Inflammatory macrophage (primary cell): ENCODE data around the gene DPP10.

Source experiments
- DNase-seq, 2 donors: peaks; one replicate each; pipeline ENCODE4 v3.0.0-alpha.2; 2020 to 2022

DPP10 gene

DNA sequence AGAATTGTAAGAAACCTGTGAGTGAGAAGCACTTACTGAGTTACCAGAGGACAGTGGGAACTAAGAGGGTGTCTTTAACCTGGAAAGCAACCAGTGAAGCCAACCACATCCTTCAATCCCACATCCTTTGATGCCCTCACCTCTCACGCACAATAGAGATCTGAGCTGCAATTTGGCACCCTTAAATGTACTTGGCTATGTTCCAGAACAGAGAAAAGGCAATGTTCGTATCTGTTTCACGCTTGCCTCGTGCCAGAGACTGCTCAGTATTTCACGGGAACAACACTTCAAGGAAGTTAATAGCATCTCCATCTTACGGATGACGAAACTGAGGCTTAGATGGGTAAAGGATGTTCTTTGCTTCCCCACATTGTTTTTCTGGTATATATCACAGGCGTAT, 167.4 kb downstream of the DPP10 start:
- DNase-seq, result no peak

DNA sequence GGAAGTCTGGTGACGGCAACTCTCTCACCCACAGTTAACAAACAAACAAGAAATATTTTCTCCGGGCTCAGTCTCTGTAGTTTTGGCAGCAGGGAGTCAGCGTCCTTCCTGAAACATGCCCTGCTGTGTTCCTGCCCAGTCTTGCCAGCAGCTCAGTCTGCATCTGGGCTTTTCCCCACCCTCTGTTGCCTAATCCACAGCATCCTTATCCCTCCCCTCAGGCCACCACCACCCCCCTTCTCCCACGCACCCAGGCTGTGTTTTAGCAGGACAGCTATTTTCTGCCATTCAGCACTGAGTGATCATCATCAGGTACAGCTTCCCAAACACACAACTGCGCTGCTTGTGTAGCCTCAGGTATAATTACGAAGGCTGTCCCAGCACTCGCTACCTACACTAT, 168.2 kb downstream of the DPP10 start:
- no peak for DNase-seq

DNA sequence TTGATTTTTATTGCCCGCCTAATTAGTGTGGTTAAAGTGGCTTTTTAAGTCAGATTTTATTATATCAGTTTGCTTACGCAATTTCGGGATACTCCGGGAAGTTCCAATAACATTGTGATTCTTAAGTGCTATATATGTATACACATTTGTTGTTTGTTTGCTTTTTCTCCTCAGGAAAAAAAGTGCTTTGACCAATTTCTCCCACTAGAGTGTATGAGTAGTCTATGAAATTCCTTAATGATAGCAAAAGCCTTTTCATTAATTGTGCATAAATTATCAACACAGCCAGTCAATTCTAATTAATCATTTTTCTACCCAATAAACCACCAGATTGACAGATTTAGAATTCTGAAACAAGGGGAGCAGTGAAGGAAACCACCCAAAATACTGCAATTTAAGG, 172.2 kb downstream of the DPP10 start:
- no peak for DNase-seq

DNA sequence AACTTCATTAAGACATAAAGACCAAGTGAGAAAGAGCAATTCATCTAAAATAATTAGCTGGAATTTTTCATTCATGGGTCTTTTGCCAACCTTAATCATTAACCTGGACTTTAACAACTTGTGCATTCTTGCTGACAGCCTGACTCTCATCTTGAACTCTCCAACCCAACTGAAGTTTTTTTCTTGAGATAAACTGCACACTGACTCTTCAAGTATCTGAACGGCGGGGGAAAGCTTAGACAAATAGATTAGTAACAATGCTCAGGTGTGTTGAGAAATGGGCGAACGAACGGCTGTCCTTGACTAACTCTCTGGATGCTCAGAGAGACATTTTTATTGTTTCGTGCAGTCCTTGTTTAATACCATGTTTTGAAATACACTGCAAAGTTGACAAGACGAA, 186.0 kb downstream of the DPP10 start:
- DNase-seq, result no peak

DNA sequence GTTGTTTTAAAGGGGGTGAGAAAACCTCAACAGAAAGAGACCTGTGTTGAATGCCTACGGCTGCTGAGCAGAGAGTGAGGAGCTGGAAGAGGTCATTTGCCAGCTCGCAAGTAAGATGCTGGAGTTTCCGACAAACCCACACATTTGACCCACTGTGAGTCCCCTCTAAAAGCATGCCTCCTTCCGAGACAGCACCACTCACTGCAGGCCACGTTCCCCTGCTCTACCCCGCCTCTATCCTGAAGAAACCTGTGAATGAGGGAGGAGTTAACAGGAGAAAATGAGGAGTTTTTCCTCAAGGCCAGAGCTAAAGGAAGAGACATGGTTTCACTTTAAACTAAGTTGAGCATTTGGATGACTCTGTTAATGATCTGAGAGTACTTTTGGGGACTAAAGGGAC, 188.7 kb downstream of the DPP10 start:
- DNase-seq, result no peak

DNA sequence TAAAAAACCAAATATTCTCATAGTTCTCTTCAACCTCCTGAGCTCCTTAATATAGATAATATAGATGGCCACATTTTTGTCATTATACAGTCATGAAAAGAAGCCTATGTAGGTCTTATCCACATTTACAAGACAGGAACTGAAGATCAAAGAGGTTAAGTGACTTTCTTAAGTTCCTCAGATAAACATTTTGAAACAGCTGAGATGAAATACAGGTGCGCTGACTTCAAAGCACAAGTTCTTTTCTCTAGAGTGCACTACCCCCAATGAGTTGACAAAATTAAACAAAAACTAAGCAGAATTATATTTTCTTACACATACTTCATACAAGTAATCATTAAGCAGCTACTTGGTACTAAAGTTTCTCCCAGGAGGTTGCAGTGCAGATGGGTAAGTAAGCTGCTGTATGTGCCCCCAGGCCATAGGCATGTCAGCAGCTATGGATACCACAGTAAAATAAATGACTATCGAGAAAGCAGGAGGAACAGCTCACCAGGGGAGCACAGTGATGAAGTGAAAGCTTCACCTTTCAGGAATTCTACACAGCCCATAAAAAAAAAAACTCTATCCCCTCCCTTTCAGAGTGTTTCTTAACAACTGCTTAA, 199.8 kb downstream of the DPP10 start:
- no peak for DNase-seq

DNA sequence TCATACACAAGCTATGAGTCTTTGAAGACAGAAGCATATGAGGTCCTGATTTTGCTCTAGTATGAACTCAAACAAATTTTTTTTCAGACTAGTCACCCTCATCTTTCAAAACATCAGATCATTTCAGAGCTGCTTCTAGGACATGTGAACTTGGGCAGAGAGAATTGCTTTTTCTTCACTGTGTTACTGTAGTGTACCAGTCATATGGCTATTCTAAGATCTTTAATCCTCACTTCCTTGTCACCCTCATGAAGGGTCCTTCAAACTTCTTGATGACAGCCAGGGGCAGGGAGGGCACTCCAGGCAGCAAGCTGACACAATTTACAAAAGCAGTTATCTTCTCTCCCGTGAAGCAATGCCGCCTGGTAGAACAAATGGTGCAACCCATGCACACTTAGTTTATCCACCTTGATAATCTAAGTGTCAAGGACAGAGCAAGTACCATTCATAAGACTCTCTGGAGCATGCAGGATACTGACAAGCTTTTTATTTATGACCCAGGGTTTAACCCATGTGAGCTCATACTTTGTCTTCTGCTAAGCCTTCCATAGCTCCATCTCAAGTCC, 200.6 kb downstream of the DPP10 start:
- no peak for DNase-seq

DNA sequence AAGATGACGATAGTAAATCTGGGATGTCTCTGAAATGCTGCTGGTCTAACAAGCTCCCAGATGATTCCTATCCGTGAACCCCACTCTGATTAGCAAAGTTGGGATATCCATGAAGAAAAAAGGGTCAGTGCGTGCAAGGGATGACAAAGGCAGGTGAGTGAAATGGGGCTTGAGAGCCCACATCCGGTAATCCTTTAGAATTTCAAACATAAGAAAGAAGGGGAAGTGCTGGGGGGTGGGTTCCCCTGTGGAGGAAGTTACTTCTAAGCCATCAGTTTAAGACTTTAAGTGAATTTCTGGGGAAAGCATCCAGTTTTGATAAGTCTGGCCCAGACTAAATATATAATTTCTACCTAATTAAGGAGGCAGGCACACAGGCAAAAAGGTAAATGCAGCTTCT, 209.5 kb downstream of the DPP10 start:
- no peak for DNase-seq

DNA sequence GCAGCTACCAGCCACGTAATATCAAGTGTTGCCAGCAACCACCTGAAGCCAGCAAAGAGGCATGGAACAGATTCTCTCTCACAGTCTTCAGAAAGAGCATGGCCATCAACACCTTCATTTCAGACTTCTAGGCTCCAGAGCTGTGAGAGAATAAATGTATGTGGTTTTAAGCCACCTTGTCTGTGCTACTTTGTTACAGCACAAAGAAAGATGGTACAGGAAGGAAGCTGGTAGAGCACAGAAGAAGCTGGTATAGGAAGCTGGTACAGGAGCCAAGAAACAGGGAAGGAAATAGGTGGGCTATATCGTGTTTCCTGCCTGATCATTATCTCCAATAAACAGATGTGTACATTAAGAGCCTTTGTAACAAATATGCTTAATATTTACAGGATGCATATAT, 217.4 kb downstream of the DPP10 start:
- no peak for DNase-seq

DNA sequence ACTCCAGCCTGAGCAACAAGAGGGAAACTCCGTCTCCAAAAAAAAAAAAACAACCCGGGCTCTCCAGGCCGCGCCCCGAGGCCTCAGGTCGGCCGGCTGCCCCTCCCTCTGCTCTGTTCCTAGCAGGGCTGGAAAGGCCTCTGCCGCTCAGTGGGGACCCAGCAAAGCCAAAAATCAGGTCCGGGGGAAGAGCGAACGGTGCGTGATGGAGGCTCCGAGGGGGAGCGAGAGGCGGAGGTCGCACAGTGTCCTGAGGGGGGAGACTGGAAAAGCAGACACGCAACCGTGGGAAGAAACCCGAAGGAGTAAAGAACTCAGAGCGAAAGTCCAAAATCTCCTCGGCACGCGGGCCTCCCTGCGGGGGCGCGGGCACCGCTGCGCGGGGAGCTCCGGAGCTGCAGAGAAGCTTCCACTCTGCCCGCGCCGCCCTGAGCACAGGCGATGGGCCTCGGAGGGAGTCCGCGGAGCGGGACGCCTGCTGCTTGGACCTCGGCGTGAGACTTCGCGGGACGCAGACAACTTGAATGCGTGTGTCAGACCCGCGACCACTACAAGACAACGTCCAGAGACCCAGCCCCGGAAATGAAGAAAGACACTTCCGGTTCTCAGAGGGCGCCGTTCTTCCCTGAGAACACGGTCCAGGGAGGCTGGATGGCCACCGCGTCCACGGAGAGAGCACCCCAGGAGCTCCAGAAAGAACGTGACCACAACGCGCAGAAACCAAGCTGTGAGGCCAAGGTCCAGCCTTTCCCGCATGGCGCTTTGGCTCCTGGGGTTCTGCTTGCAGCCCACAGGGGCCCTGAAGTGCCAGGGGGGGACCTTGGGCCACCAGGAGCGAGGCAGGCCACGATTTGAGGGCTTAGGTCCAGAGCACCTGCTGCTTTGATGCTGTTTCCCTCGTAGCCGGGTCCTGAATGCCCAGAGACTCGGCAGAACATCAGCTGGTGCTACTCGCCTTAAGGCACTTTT, 219.8 kb downstream of the DPP10 start:
- DNase-seq, result no peak

DNA sequence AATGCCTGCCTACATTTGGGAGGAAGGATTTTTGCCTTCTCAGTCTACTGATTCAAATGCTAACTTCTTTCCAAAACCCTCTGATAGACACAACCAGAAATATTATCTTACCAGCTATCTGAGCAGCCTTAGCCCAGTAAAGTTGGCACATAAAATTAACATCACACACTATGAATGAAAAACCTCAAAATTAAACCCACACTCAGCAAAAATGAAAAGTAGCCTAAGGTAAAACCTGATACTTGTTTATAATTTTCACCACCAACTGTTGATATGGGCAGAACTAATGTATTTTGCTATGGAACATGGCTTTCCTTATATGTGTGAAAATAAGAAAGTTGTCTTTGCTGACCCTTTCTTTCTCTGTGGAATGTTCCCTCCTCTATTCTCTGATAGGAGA, 226.0 kb downstream of the DPP10 start:
- no peak for DNase-seq

DNA sequence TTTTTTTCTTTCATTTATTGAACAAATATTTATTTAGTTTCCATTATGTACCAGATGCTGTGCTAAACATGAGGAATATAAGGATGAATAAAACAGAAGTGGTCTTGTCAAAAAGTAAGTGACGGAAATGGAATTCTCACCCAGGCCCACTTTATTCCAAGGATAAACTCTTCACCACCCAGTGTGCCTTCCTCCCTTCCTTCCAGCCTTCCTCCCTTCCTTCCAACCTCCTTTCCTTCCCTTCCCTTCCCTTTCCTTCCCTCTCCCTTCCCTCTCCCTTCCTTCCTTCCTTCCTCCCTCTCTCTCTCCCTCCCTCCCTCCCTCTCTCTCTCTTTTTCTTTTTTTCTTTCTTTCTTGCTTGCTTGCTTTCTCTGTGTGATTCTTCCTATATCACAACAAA, 240.8 kb downstream of the DPP10 start:
- DNase-seq, result no peak

DNA sequence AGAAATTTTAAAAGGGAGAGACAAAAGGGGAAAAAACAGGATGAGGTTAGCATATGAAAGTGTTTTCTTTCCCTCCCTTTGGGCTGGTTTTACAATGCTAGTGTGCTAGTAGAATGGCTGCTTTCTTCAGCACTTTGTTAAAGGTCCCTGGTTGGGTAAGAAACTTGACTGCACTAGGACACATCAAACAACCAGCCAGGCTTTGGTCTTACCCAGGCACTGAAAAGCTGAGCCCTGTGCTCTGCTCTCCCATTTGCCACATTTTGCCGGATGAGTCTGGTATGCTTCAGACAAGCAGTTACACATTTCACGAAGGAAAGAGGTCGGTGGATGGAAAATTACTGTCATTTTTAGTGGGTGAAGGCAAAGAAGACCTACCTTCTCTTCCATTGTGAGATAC, 242.0 kb downstream of the DPP10 start:
- no peak for DNase-seq

DNA sequence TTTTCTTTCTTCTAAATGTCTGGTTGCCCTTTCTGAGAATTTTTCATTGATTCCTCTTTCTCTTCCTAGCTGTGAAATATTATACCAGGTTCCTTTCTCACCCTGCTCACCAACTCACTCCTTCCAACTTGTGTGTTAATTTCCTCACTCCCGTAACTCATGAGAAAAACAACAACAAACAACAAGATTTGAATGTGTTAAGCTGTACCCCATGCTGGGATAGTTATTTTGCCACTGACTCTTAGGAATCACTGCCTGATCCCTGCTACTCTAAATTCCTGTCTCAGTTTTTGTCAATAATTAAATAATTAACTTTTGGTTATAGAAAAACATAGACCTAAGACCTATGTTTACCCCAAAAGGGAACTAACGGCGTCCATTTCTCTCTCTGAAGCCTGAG, 242.7 kb downstream of the DPP10 start:
- no peak for DNase-seq

DNA sequence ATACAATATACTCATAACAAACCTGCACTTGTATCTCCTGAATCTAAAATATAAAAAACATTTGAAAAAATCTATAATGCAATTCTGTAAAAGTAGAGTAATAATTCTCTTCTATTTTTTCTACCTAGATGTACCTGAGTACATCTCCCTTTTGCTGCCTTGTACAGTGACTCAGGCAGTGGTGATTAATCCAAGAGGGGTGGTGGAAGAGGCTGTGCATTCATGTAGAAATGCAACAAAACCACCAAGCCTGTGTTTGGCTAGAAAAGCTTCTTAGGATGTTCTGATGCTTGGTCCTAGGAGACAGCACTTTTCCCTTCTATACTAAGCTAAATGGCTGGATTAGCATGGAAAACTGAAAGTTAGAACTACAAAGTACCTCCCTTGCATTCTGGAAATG, 245.8 kb downstream of the DPP10 start:
- DNase-seq, result no peak

DNA sequence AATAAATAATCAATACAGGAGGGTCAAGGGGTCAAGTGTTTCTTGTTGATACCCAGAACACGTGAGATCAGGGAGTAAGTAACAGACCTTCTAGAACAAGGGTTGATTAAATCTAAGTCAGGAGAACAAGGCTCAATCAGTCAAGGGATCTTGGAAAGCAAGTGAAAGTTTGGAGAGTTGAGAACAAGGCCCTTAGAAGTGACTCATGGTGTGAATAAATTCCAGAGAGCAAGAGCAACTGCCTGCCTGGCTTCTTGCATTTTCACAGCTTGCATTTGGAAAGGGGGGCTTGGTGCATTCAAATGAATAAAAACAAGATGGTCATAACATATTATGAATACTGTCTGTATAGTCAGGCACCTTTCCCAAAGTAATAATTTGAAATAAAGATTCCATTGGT, 256.1 kb downstream of the DPP10 start:
- no peak for DNase-seq

DNA sequence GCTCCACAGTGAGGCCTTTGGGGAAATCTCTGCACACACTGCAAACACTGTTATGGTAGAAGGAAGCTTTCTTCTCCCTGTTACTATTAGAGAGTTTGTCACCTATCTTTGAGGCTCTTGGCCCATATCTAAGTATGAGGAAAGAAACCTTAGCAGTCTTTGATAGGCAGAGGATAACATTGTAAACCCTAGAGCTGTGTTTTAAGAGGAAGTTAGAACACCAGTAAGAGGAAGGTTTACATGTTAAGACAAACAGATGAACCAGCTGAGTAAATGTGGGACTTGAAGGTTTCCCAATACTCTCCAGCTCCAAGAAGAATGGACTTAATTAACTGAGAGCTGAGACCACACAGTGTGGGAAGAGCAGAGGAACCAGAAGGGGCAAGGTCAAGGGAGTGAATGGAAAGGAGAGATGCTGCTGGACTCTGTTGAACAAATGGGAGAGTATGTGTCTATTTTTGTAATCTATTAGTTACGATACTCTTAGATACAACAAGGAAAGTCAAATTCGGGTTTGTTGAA, 257.0 kb downstream of the DPP10 start:
- no peak for DNase-seq

DNA sequence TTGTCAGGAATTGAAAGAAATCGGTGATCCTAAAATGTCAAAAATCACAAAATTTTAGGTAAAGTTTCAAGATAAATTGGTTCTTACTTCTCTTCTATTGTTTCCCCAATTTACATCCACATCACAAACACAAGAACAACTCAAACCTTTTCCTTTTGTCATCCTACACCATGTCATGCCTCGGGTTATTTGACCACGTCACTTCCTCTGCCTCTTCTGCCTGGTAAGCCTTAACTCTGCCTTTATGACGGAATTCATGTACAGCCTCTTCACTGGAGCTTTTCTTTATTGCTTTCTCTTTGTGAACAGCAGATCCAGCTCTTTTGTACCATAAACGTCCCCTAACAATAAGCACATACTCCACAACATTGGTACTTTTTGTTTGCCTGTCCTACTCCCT, 258.0 kb downstream of the DPP10 start:
- no peak for DNase-seq

DNA sequence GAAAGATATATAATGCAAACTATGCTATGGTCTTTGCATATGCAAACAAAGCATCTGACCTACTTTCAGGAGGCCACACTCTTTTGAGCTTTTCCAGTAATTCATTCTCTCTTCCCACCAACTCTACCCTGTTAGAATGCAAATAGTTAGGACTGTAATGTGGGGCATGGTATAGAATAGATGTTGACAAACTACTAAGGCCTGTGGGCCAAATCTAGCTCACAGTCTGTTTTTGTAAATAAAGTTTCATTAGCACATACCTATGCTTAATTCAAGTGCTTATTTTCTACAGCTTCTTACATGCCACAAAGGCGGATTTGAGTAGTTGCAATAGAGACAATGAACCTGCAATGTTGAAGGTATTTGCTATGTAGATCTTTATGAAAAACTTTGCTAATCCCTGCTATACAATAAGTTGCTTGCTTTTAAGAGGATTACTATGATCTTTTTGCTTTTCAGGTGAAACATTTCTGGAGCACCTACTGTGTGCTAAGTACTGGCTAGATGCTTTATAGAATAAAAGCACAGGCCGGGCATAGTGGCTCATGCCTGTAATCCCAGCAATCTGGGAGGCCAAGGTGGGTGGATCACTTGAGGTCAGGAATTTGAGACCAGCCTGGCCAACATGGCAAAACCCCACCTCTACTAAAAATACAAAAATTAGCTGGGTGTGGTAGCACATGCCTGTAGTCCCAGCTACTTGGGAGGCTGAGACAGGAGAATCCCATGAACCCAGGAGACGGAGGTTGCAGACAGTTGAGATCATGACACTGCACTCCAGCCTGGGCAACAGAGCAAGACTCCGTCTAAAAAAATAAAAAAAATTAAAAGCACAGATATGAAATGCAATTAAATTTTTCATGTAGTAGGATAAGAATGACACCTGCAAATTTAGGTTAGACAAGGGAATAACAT, 267.8 kb downstream of the DPP10 start:
- DNase-seq, result no peak

DNA sequence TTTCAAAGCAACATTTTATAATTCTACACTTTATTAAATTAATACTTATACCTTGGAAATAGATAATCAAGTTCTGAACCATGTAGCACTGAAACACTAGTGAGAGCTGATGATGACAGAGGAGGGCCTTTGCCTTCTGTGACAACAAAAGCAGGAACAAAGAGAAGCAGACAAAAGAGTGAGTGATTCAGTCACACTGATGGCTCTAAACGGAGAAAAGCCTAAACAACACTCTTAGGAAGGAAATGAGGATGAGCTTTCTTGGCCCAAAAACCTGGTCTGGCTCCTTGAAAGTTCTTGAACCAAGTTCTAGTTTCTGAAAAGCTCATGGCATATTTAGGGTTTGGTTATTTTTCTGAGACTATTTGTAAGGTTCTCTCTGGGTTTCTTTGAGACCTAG, 271.9 kb downstream of the DPP10 start:
- no peak for DNase-seq

DNA sequence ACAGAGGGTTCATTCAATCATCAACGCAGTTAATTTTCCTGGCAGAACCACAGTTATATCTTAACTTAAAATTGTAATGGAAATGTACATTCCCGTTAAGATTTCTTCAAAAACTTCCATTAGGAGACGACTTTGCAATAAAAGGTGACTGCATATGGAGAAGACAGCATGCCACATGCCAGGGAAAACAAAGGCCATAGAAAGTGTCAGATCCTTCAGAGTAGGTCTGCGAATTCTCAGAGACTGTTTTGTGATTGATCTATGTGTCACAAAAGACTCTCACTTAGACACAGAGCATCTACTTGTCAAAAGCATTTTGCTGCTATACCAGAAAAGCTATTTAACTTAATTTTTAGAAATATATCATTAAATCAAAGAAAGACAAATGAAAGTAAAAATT, 274.6 kb downstream of the DPP10 start:
- no peak for DNase-seq

DNA sequence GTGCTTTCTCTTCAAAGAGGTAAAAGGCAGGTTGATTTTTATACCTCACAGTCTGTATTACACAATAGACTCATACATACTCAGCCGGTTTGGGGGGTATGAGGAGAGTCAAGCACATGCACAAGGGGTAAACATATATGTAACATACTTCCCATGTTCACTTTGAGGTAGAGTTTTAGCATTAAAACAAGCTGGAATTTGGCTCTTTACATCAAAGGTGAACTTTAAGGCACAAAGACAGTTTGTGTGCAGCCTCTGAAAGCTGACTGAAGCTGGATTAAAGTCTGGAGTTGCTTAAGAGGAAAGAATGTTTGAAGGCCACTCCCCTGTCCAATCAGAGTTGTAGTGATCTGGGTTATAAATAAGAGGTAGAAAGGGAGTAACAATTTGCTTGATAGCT, 282.0 kb downstream of the DPP10 start:
- DNase-seq, result no peak

DNA sequence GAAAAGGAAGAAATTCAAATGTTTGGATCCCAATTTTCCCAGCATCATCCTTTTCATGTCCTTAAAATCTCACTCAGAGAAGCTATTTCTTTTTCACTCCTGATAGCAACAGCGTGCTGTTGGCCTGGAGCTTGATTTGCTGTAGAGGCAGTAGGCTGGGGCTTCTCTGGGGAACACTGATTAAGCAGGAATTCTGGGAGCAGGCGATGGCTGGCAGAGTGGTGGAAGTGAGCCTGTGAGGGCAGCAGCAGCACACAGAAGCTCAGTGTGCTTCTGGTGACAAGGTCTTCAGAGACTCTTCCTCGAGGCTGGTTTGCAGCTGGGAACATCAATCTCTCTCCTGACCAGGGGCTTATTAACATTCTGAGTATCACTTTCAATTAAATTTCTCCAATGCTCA, 284.6 kb downstream of the DPP10 start:
- no peak for DNase-seq
